DLD1 (cell line): ENCODE results near the gene SFXN4.
"Not testable (repeated sequence)": the region's sequence is repeated elsewhere in the genome, so short reads cannot be mapped to it uniquely, and the experiment has no call there.

ENCODE experiments used
- in situ Hi-C: cut with HindIII; loops from 2 replicates; pipeline ENCODE4 v1.10.0; 2017; ENCODE audit warnings: low sequenced_read_pairs

The SFXN4 gene

GRCh38 chr10:119191881-119192280 lies 26.4 kb upstream of the SFXN4 start:
- in situ Hi-C loops: no loop called here

GRCh38 chr10:119190954-119191785 lies 25.7 kb upstream of the SFXN4 start:
- in situ Hi-C loops: no loop called here

GRCh38 chr10:119190353-119190752 lies 24.8 kb upstream of the SFXN4 start:
- in situ Hi-C loops: no loop called here

- in situ Hi-C loops: no loop called here
Measured at GRCh38 chr10:119189811-119190282, 24.3 kb upstream of the SFXN4 start.

GRCh38 chr10:119183664-119184412 lies 18.3 kb upstream of the SFXN4 start:
- in situ Hi-C loops: no loop called here

GRCh38 chr10:119180850-119181400 lies 15.4 kb upstream of the SFXN4 start:
- in situ Hi-C loops: not testable (repeated sequence)

GRCh38 chr10:119178372-119179119 lies 13.0 kb upstream of the SFXN4 start, which contains the start of gene PRDX3:
Gene PRDX3 (minus strand): TSS chr10:119178812. CDS start chr10:119178790, 22 bp downstream.
- in situ Hi-C loops: no loop called here

- in situ Hi-C loops: no loop called here
Measured at GRCh38 chr10:119177708-119178371, 12.3 kb upstream of the SFXN4 start.

GRCh38 chr10:119176166-119176565 lies 10.7 kb upstream of the SFXN4 start:
- in situ Hi-C loops: no loop called here

- in situ Hi-C loops: no loop called here
Measured at GRCh38 chr10:119174109-119174508, 8.6 kb upstream of the SFXN4 start.

GRCh38 chr10:119167041-119167440 lies 1.5 kb upstream of the SFXN4 start:
- in situ Hi-C loops: no loop called here

- in situ Hi-C loops: no loop called here
Measured at GRCh38 chr10:119166564-119166963, 1.1 kb upstream of the SFXN4 start.

- in situ Hi-C loops: no loop called here
Measured at GRCh38 chr10:119166118-119166500, 595 bp upstream of the SFXN4 start.

- in situ Hi-C loops: no loop called here
Measured at GRCh38 chr10:119162452-119163092, 2.9 kb downstream of the SFXN4 start.

GRCh38 chr10:119161680-119162451 lies 3.6 kb downstream of the SFXN4 start:
- in situ Hi-C loops: no loop called here

- in situ Hi-C loops: no loop called here
Measured at GRCh38 chr10:119159332-119159731, 6.2 kb downstream of the SFXN4 start.

- in situ Hi-C loops: no loop called here
Measured at GRCh38 chr10:119153661-119154060, 11.9 kb downstream of the SFXN4 start.

GRCh38 chr10:119153041-119153440 lies 12.5 kb downstream of the SFXN4 start:
- in situ Hi-C loops: no loop called here

- in situ Hi-C loops: not testable (repeated sequence)
Measured at GRCh38 chr10:119151601-119152000, 13.9 kb downstream of the SFXN4 start.
